NCI-H748 treated with DMSO at 0.1 percent for 48 hours (cell line): Measurements from ENCODE around the gene GLIS2.
A peak's percentile ranks its signal among the peaks of the same experiment; 100 is the strongest.

Source experiments
- DNase-seq: peaks from one replicate; lab custom pipeline; 2025; lab: John Stamatoyannopoulos, UW

The GLIS2 gene

DNA sequence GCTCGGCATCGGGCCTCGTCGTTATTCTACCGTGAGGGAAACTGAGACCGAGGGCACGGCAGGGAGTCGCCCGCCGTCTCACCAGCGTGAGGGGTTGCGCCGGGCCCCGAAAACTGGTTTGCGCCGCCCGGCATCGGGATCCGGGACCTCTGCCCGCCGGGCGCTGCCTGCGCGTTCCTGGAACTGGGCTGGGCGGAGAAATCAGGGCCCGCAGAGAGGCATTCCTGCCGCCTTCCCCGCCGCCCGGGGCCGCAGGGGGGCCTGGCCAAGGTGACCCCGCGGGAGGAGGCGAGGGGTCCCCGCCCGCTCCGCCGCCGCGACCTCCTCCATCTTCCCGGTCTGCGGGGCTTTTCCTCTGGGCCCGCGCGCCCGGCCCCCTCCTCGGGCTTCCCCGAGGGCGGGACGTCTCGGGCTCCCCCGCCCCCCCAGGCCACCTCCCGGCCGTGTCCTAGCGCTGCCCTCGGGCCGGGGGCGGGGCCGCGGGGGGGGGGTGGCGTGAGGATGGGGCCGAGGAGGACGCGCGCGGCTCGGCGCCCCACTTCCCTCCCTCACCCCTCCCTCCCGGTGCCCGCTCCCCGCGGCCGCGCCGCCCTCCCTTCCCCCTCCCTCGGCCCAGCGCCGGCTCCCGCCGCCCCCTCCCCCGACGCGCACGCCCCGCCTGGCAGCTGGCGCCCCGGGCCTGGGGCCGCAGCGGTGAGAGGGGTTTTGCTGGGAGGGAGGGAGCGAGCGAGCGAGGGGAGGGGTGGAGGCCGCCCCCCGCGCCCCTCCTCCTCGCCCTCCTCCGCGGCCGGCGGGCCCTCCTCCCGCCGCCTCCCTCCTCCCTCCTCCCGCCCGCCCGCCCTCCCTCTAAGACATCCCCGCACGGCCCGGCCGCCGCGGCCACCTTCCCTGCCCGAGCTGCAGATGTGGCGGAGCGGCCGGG is at the start of gene GLIS2:
Gene GLIS2 (plus strand): TSS at position 882 of the 922 bp plus-strand sequence. CDS start 16,214 bp downstream, outside the sequence.
- peak; percentile 43 for DNase-seq

DNA sequence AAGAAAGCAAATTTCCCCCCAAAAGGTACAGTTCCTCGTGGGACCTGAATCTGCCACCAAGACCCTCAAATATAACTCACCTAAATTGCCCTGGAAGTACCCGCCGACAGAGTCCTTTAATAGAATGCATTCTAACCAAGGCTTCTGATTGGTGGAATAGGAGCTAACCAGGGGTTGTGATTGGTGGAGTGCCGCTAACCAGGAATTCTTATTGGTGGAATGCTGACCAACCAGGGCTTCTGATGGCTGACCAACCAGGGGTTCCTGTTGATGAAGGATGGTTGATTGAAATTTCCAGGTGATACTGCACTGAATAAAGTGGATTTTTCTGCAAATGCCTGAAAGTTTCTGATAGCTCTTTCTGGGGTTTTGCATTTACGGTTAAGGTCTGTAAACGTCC is 49.5 kb upstream of the GLIS2 start:
- DNase-seq = no peak

DNA sequence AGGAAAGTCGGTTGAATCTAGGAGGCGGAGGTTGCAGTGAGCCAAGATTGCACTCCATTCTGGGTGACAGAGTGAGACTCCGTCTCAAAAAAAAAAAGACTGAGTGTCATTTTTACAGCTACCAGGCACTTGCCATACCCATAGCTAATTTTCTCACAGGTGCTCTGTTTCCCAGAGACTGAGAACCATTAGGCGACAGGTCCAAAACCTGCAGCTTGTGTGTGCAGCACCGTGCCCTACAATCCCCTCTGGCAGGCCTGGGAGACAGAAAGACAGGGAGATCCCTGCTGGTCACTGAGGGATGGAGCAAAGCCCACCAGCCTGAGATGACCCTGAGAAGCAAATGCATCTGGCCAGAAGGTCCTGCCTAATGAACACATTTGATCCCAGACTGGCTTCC is 45.8 kb upstream of the GLIS2 start:
- no peak for DNase-seq

DNA sequence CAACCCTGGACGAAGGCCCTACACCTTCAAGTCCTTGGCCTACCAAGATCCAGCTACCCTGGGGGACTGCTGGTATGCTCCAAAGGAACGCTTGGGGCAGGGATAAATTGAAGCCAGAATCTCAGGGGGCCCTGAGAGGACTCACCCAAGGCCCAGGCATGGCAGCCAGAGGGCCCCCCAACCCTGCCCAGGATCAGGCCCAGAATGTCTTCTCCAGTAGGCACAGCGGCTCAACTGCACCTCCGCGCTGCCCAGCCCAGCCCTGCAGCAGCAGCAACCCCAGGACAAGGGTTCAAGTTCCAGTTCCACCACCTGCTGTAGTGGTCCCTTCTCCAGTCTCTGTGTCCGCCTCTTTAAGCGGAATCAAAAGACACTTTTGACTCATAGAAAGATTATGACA is 45.3 kb upstream of the GLIS2 start:
- DNase-seq = no peak

DNA sequence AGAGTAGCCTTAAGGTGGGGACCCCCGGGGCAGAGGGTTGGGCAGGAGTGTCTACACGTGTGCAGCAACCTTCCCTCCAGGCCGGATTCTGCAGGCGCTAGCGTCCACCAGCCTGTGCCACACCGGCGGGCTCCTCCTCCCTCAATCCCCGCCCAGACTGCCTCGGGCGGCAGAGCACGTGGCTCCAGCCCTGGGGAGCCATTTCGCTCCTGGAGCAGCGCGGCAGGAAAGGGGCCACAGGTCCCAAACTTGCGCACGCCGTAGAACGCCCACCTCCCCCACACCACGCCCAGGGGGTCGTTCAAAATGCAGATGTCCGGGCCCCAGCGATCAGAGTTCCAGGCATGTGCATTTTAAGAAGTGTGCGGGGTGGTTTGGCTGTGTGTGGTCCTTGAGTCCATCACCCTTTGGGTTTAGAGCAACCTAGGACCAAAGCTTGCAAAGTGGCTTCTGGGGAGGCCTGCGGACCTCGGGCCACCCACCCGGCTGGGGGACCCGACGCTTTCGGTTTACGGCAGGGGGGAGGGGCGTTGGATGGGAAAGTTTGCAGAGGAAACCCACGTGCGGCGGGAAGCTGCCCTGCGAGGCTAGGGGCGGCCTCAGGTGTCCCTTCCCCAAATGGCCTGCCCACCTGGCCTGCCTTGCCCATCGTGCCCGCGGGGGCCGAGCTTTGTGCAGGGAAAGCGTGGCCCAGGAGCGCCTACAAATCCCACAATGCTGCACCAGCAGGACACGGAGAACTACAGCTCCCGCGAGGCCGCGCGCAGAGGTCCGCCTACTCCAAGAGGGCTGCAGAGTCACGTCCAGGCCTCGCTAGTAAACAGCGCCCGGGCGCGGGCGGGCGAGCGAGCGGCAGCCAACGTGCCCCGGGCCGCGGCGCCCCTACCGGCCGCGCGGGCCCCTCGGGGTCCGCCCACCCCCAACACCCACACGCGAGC is 44.4 kb upstream of the GLIS2 start:
- peak; percentile 62 for DNase-seq

DNA sequence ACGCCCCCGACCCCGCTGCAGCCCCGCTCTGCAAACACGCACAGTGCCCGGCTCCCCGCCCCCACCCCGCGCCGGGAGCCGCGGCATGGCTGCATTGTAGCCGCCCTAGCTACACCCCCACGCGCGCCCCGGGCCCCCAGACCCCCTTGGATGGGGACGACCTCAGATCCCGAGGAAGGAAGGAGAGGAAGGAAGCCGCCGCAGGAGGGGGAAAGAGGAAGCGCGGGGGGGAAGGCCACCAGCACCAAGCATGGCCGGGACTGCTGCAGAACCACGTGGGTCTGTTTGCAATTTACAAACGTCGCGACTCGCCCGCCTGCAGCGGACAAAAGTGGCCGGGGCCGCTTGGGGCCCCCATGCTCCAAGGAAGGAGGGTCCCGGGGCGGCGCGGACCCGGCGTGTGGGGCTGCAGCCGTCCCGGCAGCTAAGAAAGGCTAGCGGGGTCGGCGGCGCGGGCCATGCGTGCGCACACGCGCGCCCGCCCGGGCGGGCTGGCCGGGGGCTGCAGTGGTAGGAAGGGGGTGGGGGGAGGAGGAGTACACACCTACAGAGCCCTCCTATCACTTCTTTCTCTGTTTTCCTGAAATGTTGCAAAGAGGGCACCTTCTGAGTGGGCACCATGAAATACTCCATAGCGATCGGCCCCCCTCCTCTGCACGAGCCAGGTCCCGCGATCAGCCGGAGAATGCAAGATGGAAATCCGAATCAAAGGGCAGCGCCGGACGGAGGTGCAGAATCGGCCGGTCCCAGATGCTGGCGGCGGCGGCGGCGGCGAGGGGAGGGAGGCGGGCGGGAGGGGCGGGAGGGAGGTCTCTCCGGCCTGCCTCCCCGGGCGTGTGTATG is 43.5 kb upstream of the GLIS2 start:
- DNase-seq = peak; percentile 32

DNA sequence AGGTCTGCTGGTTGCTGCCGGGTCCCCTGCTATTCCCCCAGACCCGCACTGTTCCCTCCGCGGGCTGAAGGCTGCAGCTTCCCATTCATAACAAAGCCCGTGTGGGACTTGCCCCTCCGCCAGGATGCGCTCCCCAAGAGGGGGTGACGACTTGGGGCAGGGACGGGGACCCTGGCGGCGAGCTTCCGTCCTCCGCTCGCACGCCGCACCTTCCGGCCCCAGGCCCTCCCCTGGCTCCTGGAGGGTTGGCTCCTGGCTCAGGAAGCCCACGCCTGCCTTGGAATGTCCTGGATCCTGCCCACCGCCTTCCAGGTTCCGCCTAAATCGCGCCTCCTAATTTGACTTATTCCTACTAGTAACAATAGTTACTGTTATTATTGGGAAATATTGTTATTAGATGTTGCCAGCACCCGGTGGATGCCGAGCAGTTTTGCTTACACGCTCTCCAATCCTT is 42.0 kb upstream of the GLIS2 start:
- DNase-seq = no peak

DNA sequence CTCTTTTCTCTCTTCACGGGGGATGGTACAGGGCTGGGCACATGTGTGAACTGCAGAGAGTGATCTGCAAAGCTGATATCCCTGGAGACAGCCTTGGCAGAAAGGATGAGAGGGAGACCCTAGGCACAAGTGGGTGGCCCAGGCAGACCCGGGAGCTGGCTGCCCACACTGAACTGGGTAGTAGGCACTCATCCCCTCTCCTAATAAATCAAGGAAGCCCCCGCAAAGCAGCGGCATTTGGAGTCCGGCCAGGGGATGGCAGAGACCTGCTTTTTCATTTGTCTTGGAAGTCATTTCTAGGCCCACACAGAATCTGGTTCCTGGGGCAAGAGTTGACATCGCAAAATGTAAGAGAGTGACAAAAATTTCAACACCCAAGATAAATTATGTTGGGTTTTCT is 40.0 kb upstream of the GLIS2 start:
- DNase-seq = no peak

DNA sequence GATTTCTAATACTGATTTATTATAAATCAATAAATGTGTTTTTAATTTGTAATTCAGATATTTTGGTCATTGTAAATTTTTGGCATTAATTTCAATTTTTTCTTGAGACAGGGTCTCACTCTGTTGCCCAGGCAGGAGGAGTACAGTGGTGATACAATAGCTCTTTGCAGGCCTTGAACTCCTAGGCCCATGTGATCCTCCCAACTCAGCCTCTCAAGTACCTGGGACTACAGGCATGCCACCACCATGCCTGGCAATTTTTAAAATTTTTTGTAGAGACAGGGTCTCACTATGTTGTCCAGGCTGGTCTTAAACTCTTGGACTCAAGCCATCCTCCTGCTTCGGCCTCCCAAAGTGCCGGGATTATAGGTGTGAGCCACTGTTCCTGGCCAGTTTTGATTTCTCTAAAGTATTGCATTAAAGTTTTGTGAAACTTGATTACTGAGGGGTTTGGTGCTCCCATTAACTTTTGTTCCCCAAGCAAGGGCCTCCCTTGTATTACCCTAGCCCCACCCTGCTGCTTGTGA is 37.8 kb upstream of the GLIS2 start:
- DNase-seq = no peak

DNA sequence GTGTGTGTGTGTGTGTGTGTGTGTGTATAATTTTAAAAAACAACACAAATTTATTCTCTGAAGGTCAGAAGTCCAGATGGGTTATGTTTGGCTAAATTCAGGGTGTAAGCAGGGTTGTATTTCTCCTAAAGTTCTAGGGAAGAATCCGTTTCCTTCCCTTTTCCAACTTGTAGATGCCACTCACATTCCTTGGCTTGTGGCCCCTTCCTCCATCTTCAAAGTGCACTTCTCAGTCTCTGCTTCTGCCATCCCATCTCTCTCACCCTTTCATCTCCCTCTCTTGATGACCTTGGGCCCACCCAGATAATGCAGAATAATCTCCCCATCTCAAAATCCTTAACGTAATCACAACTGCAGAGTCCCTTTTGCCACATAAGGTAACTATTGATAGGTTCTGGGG is 35.2 kb upstream of the GLIS2 start:
- no peak for DNase-seq

DNA sequence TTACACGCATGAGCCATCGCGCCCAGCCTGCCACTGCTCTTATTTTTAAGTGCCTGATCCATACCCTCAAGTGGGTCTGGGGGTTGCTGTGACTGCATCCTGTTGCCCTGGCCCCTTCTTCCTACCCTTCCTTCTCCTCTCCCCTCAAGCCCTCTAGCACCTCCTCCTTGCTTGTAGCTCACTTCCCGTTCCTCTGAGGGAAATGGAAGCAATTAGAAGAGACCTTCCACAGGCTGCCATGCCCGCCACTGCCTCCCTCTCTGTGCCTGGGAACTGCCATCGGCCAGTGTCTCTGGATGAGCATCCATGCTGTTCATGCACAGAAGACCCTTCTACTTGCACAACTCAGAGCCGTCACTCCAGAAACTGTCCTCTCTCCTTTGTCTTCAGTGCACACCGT is 32.4 kb upstream of the GLIS2 start:
- DNase-seq = no peak

DNA sequence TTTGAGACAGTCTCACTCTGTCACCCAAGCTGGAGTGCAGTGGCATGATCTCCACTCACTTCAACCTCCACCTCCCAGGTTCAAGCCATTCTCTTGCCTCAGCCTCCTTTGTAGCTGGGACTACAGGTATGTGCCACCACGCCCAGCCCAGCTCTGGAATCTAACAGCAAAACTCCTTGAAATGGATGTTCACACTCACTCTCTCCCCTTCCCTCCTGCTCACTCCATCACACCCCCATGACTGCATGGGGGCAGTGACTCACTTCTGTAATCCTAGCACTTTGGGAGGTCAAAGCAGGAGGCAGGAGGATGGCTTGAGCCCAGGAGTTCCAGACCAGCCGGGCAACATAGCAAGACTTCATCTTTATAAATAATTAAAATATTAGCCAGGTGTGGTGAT is 31.9 kb upstream of the GLIS2 start:
- no peak for DNase-seq

DNA sequence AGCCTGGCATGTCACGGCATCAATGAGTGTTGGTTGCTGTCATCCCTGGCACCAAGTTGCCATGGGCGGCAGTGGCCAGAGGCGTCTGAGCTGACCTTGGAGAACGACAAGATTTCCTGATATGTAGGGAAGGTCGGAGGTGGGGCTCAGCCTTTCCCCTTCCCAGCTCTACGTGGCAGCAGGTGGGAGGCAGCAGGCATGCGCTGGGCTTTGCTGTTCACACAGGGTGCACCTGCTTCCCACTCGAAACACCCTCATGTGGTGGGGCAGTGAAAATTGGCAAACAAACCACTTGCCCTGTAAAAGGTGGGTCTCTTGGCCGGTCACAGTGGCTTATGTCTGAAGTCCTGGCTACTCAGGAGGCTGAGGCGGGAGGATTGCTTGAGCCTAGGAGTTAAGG is 30.7 kb upstream of the GLIS2 start:
- no peak for DNase-seq

DNA sequence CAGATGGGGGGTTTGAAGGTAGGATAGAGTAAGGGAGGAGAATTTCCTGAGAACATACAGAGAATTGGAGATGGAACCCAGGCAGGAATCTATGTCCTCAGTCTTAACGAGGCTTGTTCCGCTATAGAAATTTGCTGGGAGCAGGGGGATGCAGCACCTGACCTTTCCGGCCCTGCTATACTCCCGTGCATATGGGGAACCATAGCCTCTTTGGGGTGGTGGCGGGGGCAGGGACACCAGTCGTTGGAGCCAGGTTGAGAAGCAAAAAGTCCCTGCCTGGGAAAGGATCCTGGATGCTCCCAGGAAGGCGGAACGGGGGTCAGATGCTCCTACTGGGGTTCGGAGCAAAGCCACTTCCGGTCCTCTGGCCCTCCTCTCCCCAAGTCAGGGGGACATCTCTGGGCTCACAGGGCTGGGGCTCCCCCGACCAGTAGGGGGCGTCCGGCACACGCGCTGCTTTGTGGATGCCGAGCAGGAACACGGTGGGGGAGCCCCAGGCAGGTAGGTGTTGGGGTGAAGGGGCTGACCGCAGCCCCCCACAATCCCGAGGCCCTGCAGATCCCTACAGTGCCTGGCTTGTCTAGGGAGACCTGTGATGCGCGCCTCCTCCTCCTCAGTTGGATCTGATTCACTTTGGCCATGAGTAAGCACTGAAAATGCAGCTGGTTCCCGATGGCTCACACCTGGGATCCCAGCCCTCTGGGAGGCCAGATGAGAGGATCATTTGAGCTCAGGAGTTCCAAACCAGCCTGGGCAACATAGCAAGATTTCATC is 27.5 kb upstream of the GLIS2 start:
- DNase-seq = peak; percentile 13

DNA sequence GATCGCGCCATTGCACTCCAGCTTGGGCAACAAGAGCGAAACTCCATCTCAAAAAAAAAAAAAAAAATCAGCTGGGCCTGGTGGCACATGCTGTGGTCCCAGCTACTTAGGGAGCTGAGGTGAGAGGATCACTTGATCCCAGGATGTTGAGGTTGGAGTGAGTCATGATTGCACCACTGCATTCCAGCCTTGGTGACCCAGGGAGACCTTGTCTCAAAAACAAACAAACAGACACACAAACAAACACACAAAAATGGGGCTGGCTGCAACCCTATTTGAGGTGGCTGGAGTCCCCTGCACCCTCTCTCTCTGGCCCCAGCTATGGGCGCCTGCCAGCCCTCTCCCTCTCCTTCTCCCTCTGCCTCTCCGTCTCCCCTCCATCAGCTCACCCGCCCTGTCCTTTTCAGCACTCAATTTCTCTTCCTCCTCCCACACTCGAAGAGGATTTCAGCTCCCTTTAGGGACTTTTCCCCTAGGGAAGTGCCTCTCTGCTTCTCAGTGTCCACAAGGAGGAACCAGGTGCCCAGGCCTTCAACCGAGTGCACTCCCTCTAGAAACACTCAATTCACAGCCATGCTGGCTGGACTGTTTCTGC is 25.5 kb upstream of the GLIS2 start:
- DNase-seq = no peak

DNA sequence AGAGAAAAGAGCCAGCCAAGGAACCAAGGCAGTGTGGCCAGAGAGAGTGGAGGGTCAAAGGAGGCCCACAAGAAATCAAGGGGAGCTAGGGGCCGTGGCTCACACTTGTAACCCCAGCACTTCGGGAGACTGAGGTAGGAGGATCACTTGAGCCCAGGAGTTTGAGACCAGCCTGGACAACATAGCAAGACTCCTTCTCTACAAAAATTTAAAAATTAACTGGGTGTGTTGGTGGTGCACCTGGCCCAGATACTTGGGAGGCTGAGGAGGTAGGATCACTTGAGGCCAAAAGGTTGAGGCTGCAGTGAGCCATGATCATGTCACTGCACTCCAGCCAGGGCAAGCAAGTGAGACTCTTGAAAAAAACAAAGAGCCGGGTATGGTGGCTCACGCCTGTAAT is 24.2 kb upstream of the GLIS2 start:
- no peak for DNase-seq

DNA sequence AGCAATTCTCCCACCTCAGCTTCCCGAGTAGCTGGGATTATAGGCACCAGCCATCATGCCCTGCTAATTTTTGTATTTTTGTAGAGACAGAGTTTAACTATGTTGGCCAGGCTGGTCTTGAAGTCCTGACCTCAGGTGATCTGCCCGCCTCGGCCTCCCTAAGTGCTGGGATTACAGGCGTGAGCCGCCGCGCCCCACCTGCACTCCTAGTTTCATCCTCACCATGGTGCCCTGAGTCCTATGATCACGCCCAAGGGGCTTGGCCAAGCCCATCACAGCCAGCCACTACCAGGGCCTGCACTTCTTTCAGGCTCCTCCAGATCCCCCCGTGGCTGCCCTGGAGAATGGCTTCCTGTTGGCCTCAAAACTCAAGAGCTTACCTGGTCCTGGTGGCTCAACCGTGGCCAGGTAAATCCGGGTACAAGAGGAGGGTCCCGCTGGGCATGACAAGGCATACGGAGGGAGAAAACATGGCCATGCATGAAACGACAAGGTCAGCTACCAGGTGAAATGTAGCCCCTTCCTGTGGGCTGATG is 22.6 kb upstream of the GLIS2 start:
- no peak for DNase-seq

DNA sequence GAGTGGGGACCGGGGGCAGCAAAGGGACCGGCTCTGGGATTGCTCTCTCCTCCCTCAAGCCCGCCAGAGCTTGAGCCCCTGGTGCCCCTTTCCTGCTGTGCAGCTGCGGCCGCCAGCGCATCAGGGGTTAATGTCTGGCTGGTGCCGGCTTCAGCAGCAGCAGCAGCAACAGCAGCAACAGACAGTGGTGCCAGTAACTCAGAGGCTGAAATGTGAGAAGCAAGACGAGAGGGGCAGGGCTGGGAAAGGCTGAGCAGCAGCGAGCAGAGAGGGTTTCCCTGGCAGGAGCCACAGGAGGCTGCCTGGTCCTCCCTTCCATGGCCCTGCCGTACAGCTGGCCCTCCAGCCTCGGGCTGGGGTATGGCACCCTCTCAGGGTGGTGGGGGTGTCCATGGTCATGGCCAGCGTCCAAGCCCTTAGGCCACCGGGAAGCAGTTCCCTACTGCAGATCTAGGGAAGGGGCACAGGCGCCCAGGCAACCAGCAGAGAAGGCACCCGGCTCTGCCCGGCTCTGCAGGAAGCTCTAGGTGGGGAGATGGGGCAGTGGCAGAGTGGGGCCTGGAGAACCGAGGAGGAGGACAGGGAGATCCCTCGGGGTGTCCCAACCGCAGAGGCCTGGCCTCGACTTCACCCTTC is 21.9 kb upstream of the GLIS2 start:
- DNase-seq = peak; percentile 4

DNA sequence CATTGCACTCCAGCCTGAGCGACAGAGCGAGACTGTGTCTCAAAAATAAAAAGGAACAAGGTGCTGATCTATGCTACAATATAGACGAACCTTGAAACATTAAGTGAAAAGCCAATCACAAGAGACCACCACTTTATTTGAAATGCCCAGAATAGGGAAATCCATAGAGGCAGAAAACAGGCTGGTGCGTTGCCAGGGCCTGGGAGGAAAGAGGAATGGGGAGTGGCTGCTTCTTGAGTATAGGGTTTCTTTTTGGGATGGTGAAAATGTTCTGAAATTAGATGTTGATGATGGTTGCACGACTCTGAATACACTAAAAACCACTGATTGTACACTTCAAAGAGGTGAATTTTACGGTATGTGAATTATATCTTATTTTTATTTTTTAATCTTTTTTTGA is 20.3 kb upstream of the GLIS2 start:
- DNase-seq = no peak

DNA sequence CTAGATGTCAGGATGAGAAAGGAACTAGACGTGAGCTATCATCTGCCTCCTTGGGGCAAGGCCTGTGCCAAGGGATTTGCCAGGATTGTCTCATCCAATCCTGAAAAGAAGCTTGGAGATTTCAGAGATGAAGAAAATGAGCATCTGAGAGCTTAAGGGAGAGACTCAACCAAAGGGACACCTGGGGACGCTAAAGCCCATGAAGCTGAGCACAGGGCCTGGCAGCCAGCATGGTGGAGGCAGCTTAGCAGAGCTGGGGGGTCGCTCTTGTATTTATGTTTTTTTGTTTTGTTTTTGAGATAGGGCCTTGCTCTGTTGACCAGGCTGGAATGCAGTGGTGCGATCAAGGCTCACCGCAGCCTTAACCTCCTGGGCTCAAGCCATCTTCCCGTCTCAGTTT is 18.4 kb upstream of the GLIS2 start:
- DNase-seq = no peak
